ENCODE results near the gene DDX10.

- TF ChIP-seq RXRA (IDR thresholded peaks at IDR 0.05; ENCODE audit: insufficient read depth, low read depth, low read length) (no peak), POLR2AphosphoS5 (IDR thresholded peaks at IDR 0.05; ENCODE audit: low read depth, low read length) (no peak), RAD21 (IDR thresholded peaks at IDR 0.05 in 1 of 2, conservative IDR thresholded peaks at IDR 0.05 in 1 of 2; ENCODE audit: low read depth in 2 of 2, low read length in 2 of 2) (no peak), JUND (IDR thresholded peaks at IDR 0.05; ENCODE audit: low read length) (no peak), SRF (IDR thresholded peaks at IDR 0.05; ENCODE audit: low read depth, low read length) (no peak), ATF3 (IDR thresholded peaks at IDR 0.05; ENCODE audit: insufficient read depth, low read depth, low read length) (no peak), SUZ12 (IDR thresholded peaks at IDR 0.05; ENCODE audit: low read length) (no peak), BCL11A (IDR thresholded peaks at IDR 0.05; ENCODE audit: low read depth in 2 of 2, low read length in 2 of 2) (no peak), PHF8 (conservative IDR thresholded peaks at IDR 0.05; ENCODE audit: low read depth, low read length) (no peak), POLR2A (IDR thresholded peaks at IDR 0.05; ENCODE audit: control extremely low read depth in 1 of 2, low read depth in 2 of 2, low read length in 2 of 2) (no peak)
- TF ChIP-seq, protein P1, sequence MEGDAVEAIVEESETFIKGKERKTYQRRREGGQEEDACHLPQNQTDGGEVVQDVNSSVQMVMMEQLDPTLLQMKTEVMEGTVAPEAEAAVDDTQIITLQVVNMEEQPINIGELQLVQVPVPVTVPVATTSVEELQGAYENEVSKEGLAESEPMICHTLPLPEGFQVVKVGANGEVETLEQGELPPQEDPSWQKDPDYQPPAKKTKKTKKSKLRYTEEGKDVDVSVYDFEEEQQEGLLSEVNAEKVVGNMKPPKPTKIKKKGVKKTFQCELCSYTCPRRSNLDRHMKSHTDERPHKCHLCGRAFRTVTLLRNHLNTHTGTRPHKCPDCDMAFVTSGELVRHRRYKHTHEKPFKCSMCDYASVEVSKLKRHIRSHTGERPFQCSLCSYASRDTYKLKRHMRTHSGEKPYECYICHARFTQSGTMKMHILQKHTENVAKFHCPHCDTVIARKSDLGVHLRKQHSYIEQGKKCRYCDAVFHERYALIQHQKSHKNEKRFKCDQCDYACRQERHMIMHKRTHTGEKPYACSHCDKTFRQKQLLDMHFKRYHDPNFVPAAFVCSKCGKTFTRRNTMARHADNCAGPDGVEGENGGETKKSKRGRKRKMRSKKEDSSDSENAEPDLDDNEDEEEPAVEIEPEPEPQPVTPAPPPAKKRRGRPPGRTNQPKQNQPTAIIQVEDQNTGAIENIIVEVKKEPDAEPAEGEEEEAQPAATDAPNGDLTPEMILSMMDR (IDR thresholded peaks at IDR 0.05; ENCODE audit: control extremely low read depth in 1 of 3, insufficient read depth in 1 of 3, low read depth in 1 of 3, low read length in 3 of 3), result no peak
These were observed 298.2 kb downstream of the DDX10 start for GRCh38 chr11:108963118-108963517.

Data from H1 (cell line).